ENCODE data around the gene NRSN1. TPM values are rescaled to one million over a fixed set of nuclear protein-coding genes. Genes with fewer than 3 reads are reported as not detected.
A peak's percentile ranks its signal among the peaks of the same experiment; 100 is the strongest.

NRSN1 gene
- total and polyA plus RNA-seq, 2 donors (not counting 1 experiment from before 2014, with no cell fraction given): not detected

GRCh38 chr6:24126586-24127192, 674 bp downstream of the NRSN1 start:
- Histone ChIP-seq H2AFZ (ENCODE audit: low read length) (no peak overlapping the region), H3K4me1 (ENCODE audit: control insufficient read depth, extremely low read depth, insufficient read depth, low read length) (no peaks in the 10 kb centered on the region), H3K27me3 (ENCODE audit: control insufficient read depth, insufficient read depth, low read length) (no peaks in the 10 kb centered on the region), H3K4me2 (ENCODE audit: extremely low read depth, insufficient read depth, low read length) (no peak overlapping the region), H3K27ac (ENCODE audit: insufficient read depth, low read length) (no peak overlapping the region), H4K20me1 (ENCODE audit: control insufficient read depth, extremely low read depth, insufficient read depth, low read length) (no peaks in the 10 kb centered on the region), H3K79me2 (ENCODE audit: control insufficient read depth, insufficient read depth, low read length) (no peaks in the 10 kb centered on the region), H3K9ac (ENCODE audit: insufficient read depth, low read length) (no peak overlapping the region), H3K36me3 (ENCODE audit: control insufficient read depth, insufficient read depth, low read length) (no peaks in the 10 kb centered on the region), H3K9me3 (ENCODE audit: control insufficient read depth, insufficient read depth, low read depth, low read length) (no peaks in the 10 kb centered on the region), H3K4me3 (replicated peaks in 1 of 4; ENCODE audit: control extremely low read depth in 1 of 4, insufficient read depth in 1 of 4, low read depth in 3 of 4, low read length in 4 of 4) (no peak overlapping the region)
- DNase-seq (ENCODE audit: low read depth in 2 of 2): peak; percentile 51 to 55
- no peak for TF ChIP-seq EZH2 (IDR thresholded peaks at IDR 0.05; ENCODE audit: low read length, missing control alignments)
- TF ChIP-seq CTCF (conservative IDR thresholded peaks at IDR 0.05 in 1 of 2, IDR thresholded peaks at IDR 0.05 in 1 of 2; ENCODE audit: low read depth in 1 of 2, low read length in 2 of 2): no peak

- Histone ChIP-seq H3K4me3 (replicated peaks in 1 of 4; ENCODE audit: control extremely low read depth in 1 of 4, insufficient read depth in 1 of 4, low read depth in 3 of 4, low read length in 4 of 4) (no peak overlapping the region), H2AFZ (ENCODE audit: low read length) (no peak overlapping the region), H3K9ac (ENCODE audit: insufficient read depth, low read length) (no peak overlapping the region), H3K36me3 (ENCODE audit: control insufficient read depth, insufficient read depth, low read length) (no peaks in the 10 kb centered on the region), H3K27ac (ENCODE audit: insufficient read depth, low read length) (no peak overlapping the region), H3K79me2 (ENCODE audit: control insufficient read depth, insufficient read depth, low read length) (no peaks in the 10 kb centered on the region), H3K27me3 (ENCODE audit: control insufficient read depth, insufficient read depth, low read length) (no peaks in the 10 kb centered on the region), H4K20me1 (ENCODE audit: control insufficient read depth, extremely low read depth, insufficient read depth, low read length) (no peaks in the 10 kb centered on the region), H3K4me1 (ENCODE audit: control insufficient read depth, extremely low read depth, insufficient read depth, low read length) (no peaks in the 10 kb centered on the region), H3K4me2 (ENCODE audit: extremely low read depth, insufficient read depth, low read length) (no peak overlapping the region), H3K9me3 (ENCODE audit: control insufficient read depth, insufficient read depth, low read depth, low read length) (no peaks in the 10 kb centered on the region)
- no peak for DNase-seq (ENCODE audit: low read depth in 2 of 2)
- TF ChIP-seq EZH2 (IDR thresholded peaks at IDR 0.05; ENCODE audit: low read length, missing control alignments): no peak
- TF ChIP-seq CTCF (conservative IDR thresholded peaks at IDR 0.05 in 1 of 2, IDR thresholded peaks at IDR 0.05 in 1 of 2; ENCODE audit: low read depth in 1 of 2, low read length in 2 of 2): no peak
These were observed 1.3 kb downstream of the NRSN1 start for GRCh38 chr6:24127316-24127715.

GRCh38 chr6:24131751-24132150, 5.7 kb downstream of the NRSN1 start:
- no peaks in the 10 kb centered on the region for H3K79me2 ChIP-seq (ENCODE audit: control insufficient read depth, insufficient read depth, low read length)
- no peaks in the 10 kb centered on the region for H3K27me3 ChIP-seq (ENCODE audit: control insufficient read depth, insufficient read depth, low read length)
- DNase-seq (ENCODE audit: low read depth in 2 of 2): no peak
- no peaks in the 10 kb centered on the region for H3K36me3 ChIP-seq (ENCODE audit: control insufficient read depth, insufficient read depth, low read length)
- no peaks in the 10 kb centered on the region for H3K4me1 ChIP-seq (ENCODE audit: control insufficient read depth, extremely low read depth, insufficient read depth, low read length)
- no peak overlapping the region for H3K4me3 ChIP-seq (replicated peaks in 1 of 4; ENCODE audit: control extremely low read depth in 1 of 4, insufficient read depth in 1 of 4, low read depth in 3 of 4, low read length in 4 of 4)
- no peak overlapping the region for H3K4me2 ChIP-seq (ENCODE audit: extremely low read depth, insufficient read depth, low read length)
- no peaks in the 10 kb centered on the region for H4K20me1 ChIP-seq (ENCODE audit: control insufficient read depth, extremely low read depth, insufficient read depth, low read length)
- H3K9ac ChIP-seq (ENCODE audit: insufficient read depth, low read length): no peak overlapping the region
- no peak overlapping the region for H2AFZ ChIP-seq (ENCODE audit: low read length)
- H3K27ac ChIP-seq (ENCODE audit: insufficient read depth, low read length): no peak overlapping the region
- no peaks in the 10 kb centered on the region for H3K9me3 ChIP-seq (ENCODE audit: control insufficient read depth, insufficient read depth, low read depth, low read length)
- TF ChIP-seq EZH2 (IDR thresholded peaks at IDR 0.05; ENCODE audit: low read length, missing control alignments) (no peak), CTCF (conservative IDR thresholded peaks at IDR 0.05 in 1 of 2, IDR thresholded peaks at IDR 0.05 in 1 of 2; ENCODE audit: low read depth in 1 of 2, low read length in 2 of 2) (no peak)
